ENCODE results near the gene HCN1.

Gene HCN1

GRCh38 chr5:45643056-45643455 lies 53.1 kb downstream of the HCN1 start:
- ATAC-seq: no peak
- TF ChIP-seq BACH2 (CRISPR knock-in tag; IDR thresholded peaks at IDR 0.05; ENCODE audit: borderline replicate concordance): no peak
- TF ChIP-seq RARB (CRISPR knock-in tag; IDR thresholded peaks at IDR 0.05): no peak
- TF ChIP-seq, protein P1, sequence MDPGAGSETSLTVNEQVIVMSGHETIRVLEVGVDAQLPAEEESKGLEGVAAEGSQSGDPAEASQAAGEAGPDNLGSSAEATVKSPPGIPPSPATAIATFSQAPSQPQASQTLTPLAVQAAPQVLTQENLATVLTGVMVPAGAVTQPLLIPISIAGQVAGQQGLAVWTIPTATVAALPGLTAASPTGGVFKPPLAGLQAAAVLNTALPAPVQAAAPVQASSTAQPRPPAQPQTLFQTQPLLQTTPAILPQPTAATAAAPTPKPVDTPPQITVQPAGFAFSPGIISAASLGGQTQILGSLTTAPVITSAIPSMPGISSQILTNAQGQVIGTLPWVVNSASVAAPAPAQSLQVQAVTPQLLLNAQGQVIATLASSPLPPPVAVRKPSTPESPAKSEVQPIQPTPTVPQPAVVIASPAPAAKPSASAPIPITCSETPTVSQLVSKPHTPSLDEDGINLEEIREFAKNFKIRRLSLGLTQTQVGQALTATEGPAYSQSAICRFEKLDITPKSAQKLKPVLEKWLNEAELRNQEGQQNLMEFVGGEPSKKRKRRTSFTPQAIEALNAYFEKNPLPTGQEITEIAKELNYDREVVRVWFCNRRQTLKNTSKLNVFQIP (CRISPR knock-in tag; IDR thresholded peaks at IDR 0.05; ENCODE audit: borderline replicate concordance, low read depth): no peak
- TF ChIP-seq ZNF565 (CRISPR knock-in tag; conservative IDR thresholded peaks at IDR 0.05; ENCODE audit: low read depth): no peak
- TF ChIP-seq OSR1 (CRISPR knock-in tag; IDR thresholded peaks at IDR 0.05): no peak
- no peak for TF ChIP-seq ARNTL (CRISPR knock-in tag; IDR thresholded peaks at IDR 0.05; ENCODE audit: borderline replicate concordance, low read depth)
- TF ChIP-seq ZNF70 (CRISPR knock-in tag; IDR thresholded peaks at IDR 0.05): no peak
- no peak for TF ChIP-seq TCF4 (CRISPR knock-in tag; IDR thresholded peaks at IDR 0.05; ENCODE audit: borderline replicate concordance)
- TF ChIP-seq GLIS3 (CRISPR knock-in tag; IDR thresholded peaks at IDR 0.05): no peak
- TF ChIP-seq PPARA (CRISPR knock-in tag; IDR thresholded peaks at IDR 0.05; ENCODE audit: borderline replicate concordance): no peak
- no peak for TF ChIP-seq ESRRG (CRISPR knock-in tag; IDR thresholded peaks at IDR 0.05)
- TF ChIP-seq ISL1 (CRISPR knock-in tag; IDR thresholded peaks at IDR 0.05): no peak
- no peak for TF ChIP-seq TOX (CRISPR knock-in tag; IDR thresholded peaks at IDR 0.05; ENCODE audit: borderline replicate concordance)
- TF ChIP-seq TSHZ2 (CRISPR knock-in tag; IDR thresholded peaks at IDR 0.05): no peak
- TF ChIP-seq, protein P2, sequence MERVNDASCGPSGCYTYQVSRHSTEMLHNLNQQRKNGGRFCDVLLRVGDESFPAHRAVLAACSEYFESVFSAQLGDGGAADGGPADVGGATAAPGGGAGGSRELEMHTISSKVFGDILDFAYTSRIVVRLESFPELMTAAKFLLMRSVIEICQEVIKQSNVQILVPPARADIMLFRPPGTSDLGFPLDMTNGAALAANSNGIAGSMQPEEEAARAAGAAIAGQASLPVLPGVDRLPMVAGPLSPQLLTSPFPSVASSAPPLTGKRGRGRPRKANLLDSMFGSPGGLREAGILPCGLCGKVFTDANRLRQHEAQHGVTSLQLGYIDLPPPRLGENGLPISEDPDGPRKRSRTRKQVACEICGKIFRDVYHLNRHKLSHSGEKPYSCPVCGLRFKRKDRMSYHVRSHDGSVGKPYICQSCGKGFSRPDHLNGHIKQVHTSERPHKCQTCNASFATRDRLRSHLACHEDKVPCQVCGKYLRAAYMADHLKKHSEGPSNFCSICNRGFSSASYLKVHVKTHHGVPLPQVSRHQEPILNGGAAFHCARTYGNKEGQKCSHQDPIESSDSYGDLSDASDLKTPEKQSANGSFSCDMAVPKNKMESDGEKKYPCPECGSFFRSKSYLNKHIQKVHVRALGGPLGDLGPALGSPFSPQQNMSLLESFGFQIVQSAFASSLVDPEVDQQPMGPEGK (CRISPR knock-in tag; IDR thresholded peaks at IDR 0.05; ENCODE audit: borderline replicate concordance): no peak

DNA sequence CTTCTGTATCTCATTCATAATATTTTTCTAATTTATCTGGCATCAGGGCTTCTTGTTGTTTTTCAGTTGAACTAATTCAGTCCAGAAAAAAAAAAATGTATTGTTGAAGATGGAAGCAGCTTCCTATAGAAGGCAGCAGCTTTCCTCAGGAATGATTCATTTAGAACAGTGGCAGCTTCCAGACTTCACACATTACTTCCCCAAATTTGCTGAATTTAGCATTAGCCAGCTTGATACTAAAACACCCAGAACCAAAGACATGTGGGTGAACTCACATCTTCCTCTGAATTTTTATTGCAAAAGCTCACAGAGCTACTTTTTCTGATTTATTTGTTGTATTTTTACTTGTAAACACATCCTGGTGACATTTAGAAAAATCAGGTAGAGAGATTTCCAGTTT lies 53.8 kb downstream of the HCN1 start:
- no peak for ATAC-seq
- TF ChIP-seq SNAI2 (CRISPR knock-in tag; IDR thresholded peaks at IDR 0.05) (no peak), OSR1 (CRISPR knock-in tag; IDR thresholded peaks at IDR 0.05) (no peak), BACH2 (CRISPR knock-in tag; IDR thresholded peaks at IDR 0.05; ENCODE audit: borderline replicate concordance) (no peak), CSDC2 (CRISPR knock-in tag; IDR thresholded peaks at IDR 0.05) (no peak), ZFP3 (CRISPR knock-in tag; IDR thresholded peaks at IDR 0.05) (no peak), ISL1 (CRISPR knock-in tag; IDR thresholded peaks at IDR 0.05) (no peak), PPARA (CRISPR knock-in tag; IDR thresholded peaks at IDR 0.05; ENCODE audit: borderline replicate concordance) (no peak)

- no peak for TF ChIP-seq ZFP3 (CRISPR knock-in tag; IDR thresholded peaks at IDR 0.05)
- ATAC-seq: no peak
Observed at GRCh38 chr5:45639040-45639439, 57.1 kb downstream of the HCN1 start.

DNA sequence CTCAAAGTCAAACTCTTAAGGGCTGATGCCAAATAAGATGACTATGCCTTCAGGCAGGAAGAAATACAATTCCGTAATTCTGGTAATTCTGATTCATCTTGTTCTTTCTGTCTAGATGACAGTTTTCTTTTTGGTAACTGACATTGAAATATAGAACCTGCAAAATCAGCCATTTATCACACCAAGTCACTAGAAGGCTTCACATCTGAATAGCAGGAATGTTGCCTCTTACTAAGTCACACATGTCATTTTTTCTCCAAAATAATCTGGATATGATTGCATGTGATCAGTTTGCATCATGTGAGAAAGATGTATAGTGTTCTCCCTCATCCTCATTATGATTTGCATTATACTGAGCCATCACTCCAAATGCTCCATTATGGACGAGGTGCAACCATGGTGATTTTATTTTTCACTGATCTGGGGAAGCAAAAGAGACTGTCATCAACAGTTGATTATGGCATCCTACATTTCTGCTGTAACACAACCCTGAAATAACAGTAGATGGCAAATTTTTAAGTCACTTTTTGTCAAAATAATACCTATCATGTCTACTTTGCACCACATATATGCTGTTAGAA lies 69.0 kb downstream of the HCN1 start:
- ATAC-seq: no peak
- TF ChIP-seq BACH2 (CRISPR knock-in tag; IDR thresholded peaks at IDR 0.05; ENCODE audit: borderline replicate concordance) (no peak), CSDC2 (CRISPR knock-in tag; IDR thresholded peaks at IDR 0.05) (no peak), CSRNP3 (CRISPR knock-in tag; IDR thresholded peaks at IDR 0.05) (no peak), CREB5 (CRISPR knock-in tag; IDR thresholded peaks at IDR 0.05; ENCODE audit: low read depth) (no peak), ZC3H10 (CRISPR knock-in tag; IDR thresholded peaks at IDR 0.05) (no peak), ZFP3 (CRISPR knock-in tag; IDR thresholded peaks at IDR 0.05) (no peak), PPARA (CRISPR knock-in tag; IDR thresholded peaks at IDR 0.05; ENCODE audit: borderline replicate concordance) (no peak), TOX (CRISPR knock-in tag; IDR thresholded peaks at IDR 0.05; ENCODE audit: borderline replicate concordance) (no peak), ARNTL (CRISPR knock-in tag; IDR thresholded peaks at IDR 0.05; ENCODE audit: borderline replicate concordance, low read depth) (no peak), TCF4 (CRISPR knock-in tag; IDR thresholded peaks at IDR 0.05; ENCODE audit: borderline replicate concordance) (no peak), ZNF70 (CRISPR knock-in tag; IDR thresholded peaks at IDR 0.05) (no peak), GLIS3 (CRISPR knock-in tag; IDR thresholded peaks at IDR 0.05) (no peak), ZNF8 (CRISPR knock-in tag; IDR thresholded peaks at IDR 0.05) (no peak), ISL1 (CRISPR knock-in tag; IDR thresholded peaks at IDR 0.05) (no peak)
- TF ChIP-seq, protein P1 (CRISPR knock-in tag; IDR thresholded peaks at IDR 0.05; ENCODE audit: borderline replicate concordance, low read depth): no peak
- TF ChIP-seq, protein P2 (CRISPR knock-in tag; IDR thresholded peaks at IDR 0.05; ENCODE audit: borderline replicate concordance): no peak
